GM12878 (cell line): ENCODE measurements around the gene SMIM13. TPM values are rescaled to one million over a fixed set of nuclear protein-coding genes. Genes with fewer than 3 reads are reported as not detected.

Experiments used
- ATAC-seq: fragments of 200-7000 bp; cut with Tn5 transposase; 3 replicates; pipeline ENCODE4 v1.9.1; 2020; ENCODE audit warnings: mild to moderate bottlenecking, moderate library complexity
- BruUV-seq: library from RNA; stranded (reverse); fragments of 400-500 nt; replicated peaks from 2 replicates; lab custom pipeline; 2021; lab: Mats Ljungman, UMichigan
- CTCF ChIA-PET: fragments of 300-600 bp; sonication (Branson Sonifier 250); formaldehyde crosslinking; extraction: SDS; loops from one replicate; lab custom pipeline; 2021; ENCODE audit warnings: inconsistent platforms; lab: Yijun Ruan, JAX
- POLR2A ChIA-PET: fragments of 350-600 bp; formaldehyde crosslinking; extraction: SDS; loops from one replicate; lab custom pipeline; 2021; ENCODE audit warnings: inconsistent platforms; lab: Charles Lee
- RAD21 ChIA-PET: fragments of 300-600 bp; sonication (Branson Sonifier 250); formaldehyde crosslinking; loops from one replicate; lab custom pipeline; 2023; ENCODE audit warnings: antibody characterized with exemption; ENCODE audit not compliant: unreplicated experiment; lab: Charles Lee
- SMC1A ChIA-PET: fragments of 300-600 bp; sonication (Branson Sonifier 250); formaldehyde crosslinking; loops from one replicate; lab custom pipeline; 2023; ENCODE audit not compliant: unreplicated experiment, uncharacterized antibody; lab: Charles Lee
- DNase-seq: peaks from one replicate; pipeline ENCODE4 v3.0.0-alpha.2; 2011; ENCODE audit warnings: low read depth, low spot score
- FAIRE-seq: peaks from 3 replicates; lab custom pipeline; 2011; peaks lifted over from hg19 to GRCh38; lab: Jason Lieb, UNC
- H2AFZ ChIP-seq: 2 replicates; pipeline ENCODE4 v1.6.0; 2011; ENCODE audit warnings: low read depth, low read length, control low read depth; ENCODE audit not compliant: control insufficient read depth
- H3K27ac ChIP-seq: 2 replicates; pipeline ENCODE4 v1.5.1; 2011; ENCODE audit warnings: control low read depth; ENCODE audit not compliant: control insufficient read depth, insufficient read depth
- H3K27me3 ChIP-seq, 2 experiments: replicated peaks in 1 of 2; 2 replicates each; pipeline versions ENCODE4 v1.6.0 to v1.6.1; 2011; ENCODE audit warnings: low read length in 1 of 2; ENCODE audit not compliant: control insufficient read depth in 2 of 2, insufficient read depth in 2 of 2
- H3K36me3 ChIP-seq, 2 experiments: 2 replicates each; pipeline ENCODE4 v1.5.1; 2011; ENCODE audit warnings: low read length in 1 of 2; ENCODE audit not compliant: control insufficient read depth in 2 of 2, insufficient read depth in 2 of 2
- H3K4me1 ChIP-seq: 2 replicates; pipeline ENCODE4 v1.6.1; 2011; ENCODE audit warnings: mild to moderate bottlenecking, low read length, moderate library complexity, mixed read lengths; ENCODE audit not compliant: control insufficient read depth, insufficient read depth
- H3K4me2 ChIP-seq: 2 replicates; pipeline ENCODE4 v1.6.0; 2011; ENCODE audit warnings: control low read depth; ENCODE audit not compliant: control insufficient read depth, insufficient read depth
- H3K4me3 ChIP-seq: fragments of 200-600 bp; sonication (generic); 2 replicates; pipeline ENCODE4 v1.5.1; 2016
- H3K79me2 ChIP-seq: 2 replicates; pipeline ENCODE4 v1.6.0; 2011; ENCODE audit warnings: low read length; ENCODE audit not compliant: control insufficient read depth, insufficient read depth
- H3K9ac ChIP-seq: 2 replicates; pipeline ENCODE4 v1.8.0; 2011; ENCODE audit warnings: low read length, control low read depth, mixed read lengths; ENCODE audit not compliant: control insufficient read depth, insufficient read depth
- H3K9me3 ChIP-seq: replicated peaks from 3 replicates; pipeline ENCODE4 v1.5.1; 2011; ENCODE audit warnings: mild to moderate bottlenecking, low read length; ENCODE audit not compliant: control insufficient read depth, insufficient read depth
- H4K20me1 ChIP-seq: 2 replicates; pipeline ENCODE4 v1.6.0; 2011; ENCODE audit not compliant: control insufficient read depth, insufficient read depth
- ATF7 ChIP-seq: fragments of 450-650 bp; IDR thresholded peaks from 2 replicates; pipeline ENCODE4 v1.6.1; 2016; ENCODE audit warnings: low read depth, mild to moderate bottlenecking
- EP300 ChIP-seq, 2 experiments: fragments of 150-350 bp in 1 of 2; IDR thresholded peaks; 2 replicates each; pipeline ENCODE4 v1.6.1; 2011 to 2012; ENCODE audit warnings: low read depth in 2 of 2, low read length in 2 of 2, borderline replicate concordance in 1 of 2, improper control_type of control experiment in 1 of 2, inconsistent platforms in 1 of 2; ENCODE audit not compliant: control insufficient read depth in 1 of 2
- HDGF ChIP-seq: fragments of 450-650 bp; IDR thresholded peaks from 2 replicates; pipeline ENCODE4 v1.6.1; 2016; ENCODE audit warnings: antibody characterized with exemption
- PAX5 ChIP-seq: IDR thresholded peaks from 2 replicates; pipeline ENCODE4 v1.6.1; 2011; ENCODE audit warnings: low read depth, low read length, borderline replicate concordance
- POU2F2 ChIP-seq: IDR thresholded peaks from 3 replicates; pipeline ENCODE4 v1.6.1; 2011; ENCODE audit warnings: low read depth, mild to moderate bottlenecking, low read length, borderline replicate concordance
- RAD21 ChIP-seq: IDR thresholded peaks from 2 replicates; pipeline ENCODE4 v1.6.1; 2011; ENCODE audit warnings: mild to moderate bottlenecking, low read depth, low read length, moderate library complexity; ENCODE audit not compliant: insufficient read depth
- RB1 ChIP-seq: fragments of 450-650 bp; formaldehyde crosslinking; IDR thresholded peaks from 2 replicates; pipeline ENCODE4 v1.6.1; 2017; ENCODE audit warnings: mild to moderate bottlenecking, borderline replicate concordance
- RUNX3 ChIP-seq: IDR thresholded peaks from 2 replicates; pipeline ENCODE4 v1.6.1; 2012; ENCODE audit warnings: low read length, inconsistent platforms
- SMARCA5 ChIP-seq: fragments of 450-650 bp; IDR thresholded peaks from 2 replicates; pipeline ENCODE4 v1.6.1; 2017; ENCODE audit warnings: mild to moderate bottlenecking
- SMC3 ChIP-seq: IDR thresholded peaks from 2 replicates; pipeline ENCODE4 v1.6.1; 2011; ENCODE audit warnings: low read length, improper control_type of control experiment, borderline replicate concordance
- TAF1 ChIP-seq: IDR thresholded peaks from 2 replicates; pipeline ENCODE4 v1.6.1; 2011; ENCODE audit warnings: mild to moderate bottlenecking, low read depth, low read length, borderline replicate concordance
- WRNIP1 ChIP-seq: IDR thresholded peaks from 2 replicates; pipeline ENCODE4 v1.6.1; 2011; ENCODE audit warnings: low read depth, low read length, improper control_type of control experiment, borderline replicate concordance
- YY1 ChIP-seq: IDR thresholded peaks from 2 replicates; pipeline ENCODE4 v1.6.1; 2011; ENCODE audit warnings: low read depth, mild to moderate bottlenecking, low read length
- WGBS: methylation state at CpG from one replicate; pipeline ENCODE4 v1.1.6; 2016; ENCODE audit warnings: low lambda C conversion rate; ENCODE audit not compliant: insufficient replicate concordance, insufficient coverage; ENCODE audit errors: missing lambda C conversion rate; 5-methylcytosine and 5-hydroxymethylcytosine counted together
- in situ Hi-C: fragments of 300-500 bp; cut with MboI; formaldehyde crosslinking; loops from 9 replicates; pipeline ENCODE4 v1.14.3; 2018; ENCODE audit warnings: mixed read lengths
- intact Hi-C: fragments of 100-400 bp; cut with micrococcal nuclease; formaldehyde crosslinking; loops from one replicate; pipeline ENCODE4 v1.14.2; 2022; ENCODE audit not compliant: unreplicated experiment
- polyA plus RNA-seq, 11 experiments: library from polyadenylated mRNA; depleted of rRNA in 4 of 11; unstranded in 6 of 11; stranded (reverse) in 5 of 11; fragments of >200 nt; fragmentation: Nextera tagmentation in 4 of 11; fragmentation: Illumina TruSeq in 1 of 11; extraction: Ambion mirVana in 4 of 11; extraction: Trizol in 1 of 11; gene quantifications; 1 replicate in 1 of 11; 2 replicates in 10 of 11; pipeline versions ENCODE4 v1.2.1 to v1.2.3, GENCODE V29; 2011 to 2016; ENCODE audit warnings: inconsistent platforms in 2 of 11, missing spikeins in 2 of 11, low read depth in 1 of 11
- total RNA-seq, 4 experiments: library from RNA; depleted of rRNA in 3 of 4; stranded (reverse); fragments of >200 nt in 3 of 4; fragmentation: Illumina TruSeq in 1 of 4; extraction: Trizol in 1 of 4; gene quantifications; 2 replicates each; pipeline versions ENCODE4 v1.2.1 to v1.2.3, GENCODE V29; 2013 to 2021
- TF ChIP-seq, protein P1 (sequence below), 3 experiments: IDR thresholded peaks in 2 of 3; conservative IDR thresholded peaks in 1 of 3; 2 replicates each; pipeline ENCODE4 v1.5.1; 2011; ENCODE audit warnings: low read depth in 3 of 3, low read length in 3 of 3, mild to moderate bottlenecking in 3 of 3, control low read depth in 2 of 3, moderate library complexity in 2 of 3, inconsistent platforms in 1 of 3, mixed read lengths in 1 of 3; ENCODE audit not compliant: control insufficient read depth in 2 of 3, insufficient read depth in 1 of 3; ENCODE audit errors: extremely low read depth in 1 of 3

Gene SMIM13
- total and polyA plus RNA-seq, 10 of the 15 experiments (the other 5 are each of a cell fraction or from before 2014, with no cell fraction given): 2.0 to 8.5 (median 4.7) TPM

GRCh38 chr6:11172501-11173327 lies 79.1 kb downstream of the SMIM13 start:
- ChIA-PET RAD21 (interaction anchor here (0.8 to 7.1 kb wide), 14 partner anchors 28 to 403 kb away, joined by 3 to 78 read pairs (median 4); partner anchors contain the start of gene NEDD9), POLR2A (interaction anchor here (0.7 kb wide), 2 partner anchors 150 to 387 kb away, joined by 3 to 6 read pairs; no protein-coding TSS in a partner anchor)
- intact Hi-C loops: loop anchor here (1.0 to 5.0 kb wide), 4 partner anchors 105 to 324 kb away; no protein-coding TSS in a partner anchor
- DNase-seq: no peak
- TF ChIP-seq HDGF (no peak), POU2F2 (no peak), ATF7 (no peak), PAX5 (no peak), WRNIP1 (no peak), RUNX3 (peak; percentile 49), RAD21 (peak; percentile 83), SMARCA5 (peak; percentile 39; the same call in 1 of the 2 replicates), EP300 (IDR thresholded peaks at IDR 0.05; ENCODE audit: borderline replicate concordance in 1 of 2, control insufficient read depth in 1 of 2, low read depth in 2 of 2, low read length in 2 of 2) (no peak), SMC3 (peak; percentile 87), RB1 (peak; percentile 48; the same call in 1 of the 2 replicates), TAF1 (no peak), YY1 (peak; percentile 71)
- TF ChIP-seq, protein P1, sequence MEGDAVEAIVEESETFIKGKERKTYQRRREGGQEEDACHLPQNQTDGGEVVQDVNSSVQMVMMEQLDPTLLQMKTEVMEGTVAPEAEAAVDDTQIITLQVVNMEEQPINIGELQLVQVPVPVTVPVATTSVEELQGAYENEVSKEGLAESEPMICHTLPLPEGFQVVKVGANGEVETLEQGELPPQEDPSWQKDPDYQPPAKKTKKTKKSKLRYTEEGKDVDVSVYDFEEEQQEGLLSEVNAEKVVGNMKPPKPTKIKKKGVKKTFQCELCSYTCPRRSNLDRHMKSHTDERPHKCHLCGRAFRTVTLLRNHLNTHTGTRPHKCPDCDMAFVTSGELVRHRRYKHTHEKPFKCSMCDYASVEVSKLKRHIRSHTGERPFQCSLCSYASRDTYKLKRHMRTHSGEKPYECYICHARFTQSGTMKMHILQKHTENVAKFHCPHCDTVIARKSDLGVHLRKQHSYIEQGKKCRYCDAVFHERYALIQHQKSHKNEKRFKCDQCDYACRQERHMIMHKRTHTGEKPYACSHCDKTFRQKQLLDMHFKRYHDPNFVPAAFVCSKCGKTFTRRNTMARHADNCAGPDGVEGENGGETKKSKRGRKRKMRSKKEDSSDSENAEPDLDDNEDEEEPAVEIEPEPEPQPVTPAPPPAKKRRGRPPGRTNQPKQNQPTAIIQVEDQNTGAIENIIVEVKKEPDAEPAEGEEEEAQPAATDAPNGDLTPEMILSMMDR (IDR thresholded peaks at IDR 0.05 in 2 of 3, conservative IDR thresholded peaks at IDR 0.05 in 1 of 3; ENCODE audit: control insufficient read depth in 2 of 3, extremely low read depth in 1 of 3, insufficient read depth in 1 of 3, low read depth in 3 of 3, low read length in 3 of 3): peak; percentile 81 to 88 (median 81)
- TF ChIP-seq, all 136 proteins: peak for 7
- BruUV-seq: no TSS peak
- H2AFZ ChIP-seq: peak overlapping the region; percentile 63
- no peaks in the 10 kb centered on the region; the same call in 2 of the 3 replicates for H3K9me3 ChIP-seq
- H3K36me3 ChIP-seq: no peaks in the 10 kb centered on the region
- H3K27me3 ChIP-seq: no peaks in the 10 kb centered on the region
- no peaks in the 10 kb centered on the region for H3K79me2 ChIP-seq
- SMC1A ChIA-PET: interaction anchor here (0.5 to 10.2 kb wide), 26 partner anchors 22 to 403 kb away, joined by 3 to 135 read pairs (median 4); no protein-coding TSS in a partner anchor
- no peak overlapping the region for H3K27ac ChIP-seq
- CTCF ChIA-PET: interaction anchor here (0.5 to 4.4 kb wide), 41 partner anchors 8 to 403 kb away, joined by 3 to 97 read pairs (median 4); no protein-coding TSS in a partner anchor
- H3K9ac ChIP-seq: no peak overlapping the region
- in situ Hi-C loops: loop anchor here (10.0 kb wide), 1 partner anchor 322 kb away; no protein-coding TSS in a partner anchor
- ATAC-seq (peak; percentile 89), FAIRE-seq (peak; percentile 92)
- peak overlapping the region; percentile 65 for H3K4me2 ChIP-seq
- no peaks in the 10 kb centered on the region for H3K4me1 ChIP-seq
- WGBS: 14% methylated on average over 17 of the region's 17 CpGs
- H4K20me1 ChIP-seq: no peaks in the 10 kb centered on the region
- H3K4me3 ChIP-seq: no peak overlapping the region
